ENCODE measurements around the gene PRRG2.

DNA sequence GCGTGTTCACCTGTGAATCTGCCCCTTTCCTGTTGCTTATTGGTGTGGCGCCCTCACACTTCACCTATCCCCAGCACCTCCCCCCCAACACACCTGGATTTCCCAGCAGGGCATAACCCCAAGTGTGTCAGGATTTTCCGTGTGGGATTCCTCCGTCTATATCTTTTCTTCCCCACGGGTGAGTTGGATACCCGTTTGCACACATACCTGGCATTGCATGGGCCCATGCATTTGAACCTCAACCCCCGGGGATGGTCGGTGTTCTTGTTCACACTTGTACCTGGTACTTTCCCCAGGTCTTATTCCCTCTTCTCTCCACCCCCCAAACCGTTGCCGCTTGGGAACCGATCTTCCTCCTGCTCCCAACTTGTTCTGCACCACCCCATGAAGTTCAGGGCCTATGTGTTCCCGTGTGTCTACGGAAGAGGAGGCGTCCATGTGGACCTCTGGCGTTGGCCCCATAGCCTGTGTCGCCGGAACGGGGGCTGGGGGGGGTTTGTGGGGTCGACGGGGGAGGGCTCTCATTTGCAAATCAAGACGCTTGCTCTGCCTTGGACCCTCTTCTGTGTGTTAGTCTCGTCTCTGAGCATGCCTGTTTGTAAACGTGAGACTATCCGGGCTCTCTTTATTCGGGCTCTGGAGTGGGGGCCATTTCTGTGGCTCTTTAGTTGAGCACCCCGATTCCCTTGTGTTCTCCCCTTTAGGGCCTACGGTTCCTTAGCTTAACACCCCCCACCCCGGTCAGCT is 11.5 kb downstream of the PRRG2 start:
- no peak for TF ChIP-seq SP1 (IDR thresholded peaks at IDR 0.05)
- TF ChIP-seq ARNT (IDR thresholded peaks at IDR 0.05), result no peak
- no peak for TF ChIP-seq BHLHE40 (IDR thresholded peaks at IDR 0.05; ENCODE audit: borderline replicate concordance)
- no peak for TF ChIP-seq FOXM1 (IDR thresholded peaks at IDR 0.05; ENCODE audit: borderline replicate concordance)
- TF ChIP-seq CTBP1 (IDR thresholded peaks at IDR 0.05; ENCODE audit: borderline replicate concordance), result no peak
- no peak for TF ChIP-seq HDGF (IDR thresholded peaks at IDR 0.05; ENCODE audit: borderline replicate concordance)
- TF ChIP-seq ELF4 (IDR thresholded peaks at IDR 0.05), result no peak
- TF ChIP-seq ZNF384 (IDR thresholded peaks at IDR 0.05), result no peak
- no peak for TF ChIP-seq NFRKB (IDR thresholded peaks at IDR 0.05)
- TF ChIP-seq SUZ12 (IDR thresholded peaks at IDR 0.05), result no peak
- no peak for TF ChIP-seq TARDBP (IDR thresholded peaks at IDR 0.05)
- TF ChIP-seq FOXK2 (IDR thresholded peaks at IDR 0.05), result no peak
- TF ChIP-seq PKNOX1 (IDR thresholded peaks at IDR 0.05), result no peak

Data from HEK293T (cell line).